G401.6 (cell line): ENCODE data around the gene SOCS1.

Source experiments
- FAIRE-seq: peaks from 2 replicates; lab custom pipeline; 2012; peaks lifted over from hg19 to GRCh38; lab: Jason Lieb, UNC

SOCS1 gene

DNA sequence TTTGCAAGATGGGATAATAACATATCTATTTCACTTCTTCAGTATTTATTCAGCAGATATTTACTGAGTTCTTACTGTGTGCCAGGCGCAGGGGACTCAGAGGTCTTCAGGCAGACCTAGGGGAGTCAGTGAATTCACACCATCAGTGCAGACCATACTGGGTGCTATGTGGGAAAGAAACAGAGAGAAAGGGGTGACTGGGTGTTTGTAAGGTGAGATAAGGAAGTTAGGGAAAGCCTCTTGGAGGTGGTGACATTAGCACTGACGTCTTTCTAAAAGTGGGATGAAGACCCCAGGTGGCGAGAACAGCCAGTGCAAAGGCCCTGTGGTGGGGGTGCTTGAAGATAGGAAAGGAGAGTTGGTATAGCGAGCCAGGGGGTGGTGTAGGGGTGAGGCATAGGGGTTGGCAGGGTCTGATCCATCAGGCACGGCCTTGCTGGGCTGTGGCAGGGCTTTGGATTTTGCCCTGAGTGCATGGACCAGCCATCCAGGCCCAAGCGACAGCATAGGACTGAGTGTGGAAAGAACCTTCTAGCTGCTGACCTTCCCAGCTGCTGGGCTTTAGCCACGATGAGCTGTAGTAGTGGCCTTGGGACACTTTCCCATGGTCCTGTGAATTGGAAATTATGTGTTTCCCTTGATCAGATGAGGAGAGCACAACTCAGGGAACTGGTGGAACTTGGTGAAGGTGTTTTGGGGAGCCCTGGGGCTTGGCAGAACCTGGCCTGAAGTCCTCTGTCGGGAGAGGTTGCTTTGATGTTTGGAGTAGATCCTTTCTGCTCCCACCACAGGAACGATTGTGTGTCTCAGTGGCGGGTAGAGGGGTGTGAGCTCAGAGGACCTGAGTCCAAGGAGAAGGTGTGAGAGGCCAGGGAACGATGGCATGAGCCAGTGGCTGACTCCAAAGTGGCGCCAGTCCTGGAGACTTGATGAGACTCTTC lies 3.9 kb upstream of the SOCS1 start:
- no peak for FAIRE-seq

DNA sequence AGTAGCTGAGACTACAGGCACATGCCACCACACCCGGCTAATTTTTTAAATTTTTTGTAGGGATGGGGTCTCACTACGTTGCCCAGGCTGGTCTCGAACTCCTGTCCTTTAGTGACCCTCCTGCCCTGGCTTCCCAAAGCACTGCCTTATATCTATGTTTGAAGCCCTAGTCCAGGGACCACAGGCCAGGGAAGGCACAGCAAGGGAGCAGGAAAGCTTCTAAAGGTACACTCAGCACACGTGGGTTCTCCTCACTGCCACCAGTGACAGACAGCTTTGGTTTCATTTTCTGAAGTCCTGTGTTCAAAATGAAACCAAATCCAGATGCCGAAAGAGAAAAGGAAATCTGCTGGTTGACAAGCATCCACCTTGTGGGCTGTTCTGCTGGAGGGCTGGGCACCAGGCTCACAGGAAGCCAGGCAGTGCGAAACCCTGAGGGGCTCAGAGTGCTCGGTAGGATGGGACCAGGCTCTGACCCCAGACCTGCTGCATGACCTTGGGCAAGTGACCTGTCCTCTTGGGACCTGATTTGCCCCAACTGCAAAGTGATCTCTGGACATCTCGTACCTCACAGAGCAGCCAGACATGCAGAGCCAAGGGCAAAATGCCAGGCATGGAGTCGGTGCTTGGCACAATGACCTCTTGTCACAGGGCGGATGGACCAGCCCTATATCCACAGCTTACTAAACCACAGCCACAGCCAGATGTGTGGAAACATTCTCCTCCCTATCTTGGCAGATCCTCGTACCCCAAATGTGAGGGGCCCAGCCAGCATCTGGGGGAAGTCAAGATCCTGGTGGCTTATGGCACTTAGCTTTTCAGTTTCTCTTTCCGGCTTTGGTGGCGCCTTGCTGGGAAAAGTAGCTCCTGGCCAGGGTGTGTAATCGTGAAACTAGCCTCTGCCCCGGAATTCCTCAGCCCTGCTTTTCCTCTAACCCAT lies 2.8 kb upstream of the SOCS1 start:
- FAIRE-seq: no peak

DNA sequence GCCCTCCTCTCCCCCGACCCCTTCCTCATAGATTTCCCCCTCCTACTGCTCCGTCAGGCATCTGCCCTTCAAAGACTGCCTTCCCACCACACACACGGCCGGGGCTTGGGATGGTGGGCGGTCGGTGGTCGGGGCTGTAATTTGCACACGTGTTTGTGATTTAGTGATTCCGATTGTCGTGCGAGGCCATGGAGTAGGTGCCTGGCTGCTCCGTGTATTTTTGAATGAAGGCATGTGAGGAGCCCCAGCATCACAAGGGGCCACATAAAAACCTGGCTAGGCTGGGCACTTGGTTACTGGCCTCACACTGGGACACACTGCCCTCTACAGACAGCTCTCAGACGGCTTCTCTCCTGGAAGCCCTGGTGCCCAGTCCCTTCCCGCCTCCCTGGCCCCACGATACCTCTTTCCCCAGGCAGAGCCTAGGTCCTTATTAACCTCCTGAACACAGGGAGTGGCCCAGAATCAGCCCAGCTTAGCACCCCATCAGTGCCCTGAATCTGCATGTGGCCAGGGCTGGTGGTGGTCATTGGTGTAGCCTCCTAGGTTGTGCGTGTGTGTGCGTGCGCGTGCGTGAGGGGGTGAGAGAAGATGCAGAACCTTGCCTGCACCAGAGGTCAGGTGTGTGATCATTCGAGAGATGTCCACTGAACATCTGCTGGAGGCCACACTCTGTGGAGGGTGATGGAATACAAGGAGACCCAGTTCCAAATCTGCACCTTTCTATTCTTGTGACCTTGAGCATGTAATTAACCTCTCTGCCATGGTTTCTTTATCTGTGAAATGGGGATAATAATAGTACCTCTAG lies 1.3 kb upstream of the SOCS1 start:
- FAIRE-seq: peak; percentile 41

DNA sequence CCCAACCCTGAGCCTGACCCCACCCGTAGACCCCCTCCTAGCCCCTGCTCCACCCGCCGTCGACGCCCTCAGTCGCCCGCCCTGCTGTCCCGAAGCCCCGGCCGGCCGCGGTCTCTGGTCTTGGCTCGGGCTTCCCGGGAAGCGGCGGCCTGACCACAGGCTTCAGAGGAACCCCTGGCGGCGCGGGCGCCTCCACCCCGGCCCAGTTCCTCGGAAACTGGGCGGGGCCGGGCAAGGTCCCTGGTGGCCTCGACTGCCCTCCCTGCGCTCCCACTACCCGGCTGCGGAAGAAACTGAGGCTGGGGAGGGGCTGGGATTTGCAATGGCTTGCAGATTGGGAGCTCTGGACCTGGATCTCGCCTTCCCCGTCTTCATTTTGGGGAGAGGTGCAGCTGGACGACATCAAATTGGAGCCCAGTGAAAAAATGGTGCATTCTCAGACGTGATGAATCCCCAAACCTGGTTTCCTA lies 692 bp upstream of the SOCS1 start:
- no peak for FAIRE-seq

DNA sequence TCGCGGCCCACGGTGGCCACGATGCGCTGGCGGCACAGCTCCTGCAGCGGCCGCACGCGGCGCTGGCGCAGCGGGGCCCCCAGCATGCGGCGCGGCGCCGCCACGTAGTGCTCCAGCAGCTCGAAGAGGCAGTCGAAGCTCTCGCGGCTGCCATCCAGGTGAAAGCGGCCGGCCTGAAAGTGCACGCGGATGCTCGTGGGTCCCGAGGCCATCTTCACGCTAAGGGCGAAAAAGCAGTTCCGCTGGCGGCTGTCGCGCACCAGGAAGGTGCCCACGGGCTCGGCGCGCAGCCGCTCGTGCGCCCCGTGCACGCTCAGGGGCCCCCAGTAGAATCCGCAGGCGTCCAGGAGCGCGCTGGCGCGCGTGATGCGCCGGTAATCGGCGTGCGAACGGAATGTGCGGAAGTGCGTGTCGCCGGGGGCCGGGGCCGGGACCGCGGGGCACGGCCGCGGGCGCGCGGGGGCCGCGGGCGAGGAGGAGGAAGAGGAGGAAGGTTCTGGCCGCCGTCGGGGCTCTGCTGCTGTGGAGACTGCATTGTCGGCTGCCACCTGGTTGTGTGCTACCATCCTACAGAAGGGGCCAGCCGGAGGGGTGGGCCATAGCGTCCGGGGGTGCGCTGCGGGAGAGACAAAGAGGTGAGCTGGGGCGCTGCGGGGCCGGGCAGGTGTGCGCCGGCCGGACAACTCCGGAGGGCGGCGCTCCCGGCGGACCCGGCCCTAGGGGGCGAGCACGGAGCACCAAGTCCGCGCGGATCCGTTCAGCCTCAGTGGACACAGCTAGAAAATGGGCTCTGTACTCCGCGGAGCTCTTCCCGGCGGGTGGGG lies 879 bp downstream of the SOCS1 start:
- no peak for FAIRE-seq

DNA sequence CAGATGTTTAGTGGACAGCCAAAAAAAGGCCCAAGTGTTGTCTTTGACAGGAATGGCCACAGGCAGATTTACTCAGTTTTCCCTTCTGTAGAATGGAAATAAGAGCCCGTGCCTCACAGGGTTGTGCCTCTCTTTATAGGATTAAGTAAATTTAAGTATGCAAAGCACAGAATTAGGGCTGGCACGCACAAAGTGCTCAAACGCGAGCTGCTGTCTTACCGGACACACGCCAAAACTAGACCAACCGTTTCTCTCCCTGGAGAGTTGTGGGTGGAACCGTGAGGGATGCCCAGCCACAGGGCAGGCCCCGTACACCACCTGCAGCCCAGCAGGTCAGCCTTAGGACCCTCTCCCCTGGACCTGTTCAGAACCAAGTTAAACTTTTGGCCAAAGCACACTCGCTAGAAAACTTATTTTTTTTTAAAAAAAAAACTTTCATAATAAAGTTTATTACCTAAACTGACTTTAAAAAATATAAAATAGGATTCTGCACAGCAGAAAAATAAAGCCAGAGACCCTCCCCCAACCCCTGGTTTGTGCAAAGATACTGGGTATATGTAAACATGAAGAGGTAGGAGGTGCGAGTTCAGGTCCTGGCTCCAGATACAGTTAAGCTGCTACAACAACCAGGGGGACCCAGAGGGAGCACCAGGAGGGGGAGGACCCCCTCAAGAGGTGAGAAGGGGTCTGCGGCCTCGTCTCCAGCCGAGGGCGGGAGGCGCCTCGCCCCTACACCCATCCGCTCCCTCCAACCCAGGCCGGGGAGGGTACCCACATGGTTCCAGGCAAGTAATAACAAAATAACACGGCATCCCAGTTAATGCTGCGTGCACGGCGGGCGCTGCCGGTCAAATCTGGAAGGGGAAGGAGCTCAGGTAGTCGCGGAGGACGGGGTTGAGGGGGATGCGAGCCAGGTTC lies 1.8 kb downstream of the SOCS1 start:
- no peak for FAIRE-seq

DNA sequence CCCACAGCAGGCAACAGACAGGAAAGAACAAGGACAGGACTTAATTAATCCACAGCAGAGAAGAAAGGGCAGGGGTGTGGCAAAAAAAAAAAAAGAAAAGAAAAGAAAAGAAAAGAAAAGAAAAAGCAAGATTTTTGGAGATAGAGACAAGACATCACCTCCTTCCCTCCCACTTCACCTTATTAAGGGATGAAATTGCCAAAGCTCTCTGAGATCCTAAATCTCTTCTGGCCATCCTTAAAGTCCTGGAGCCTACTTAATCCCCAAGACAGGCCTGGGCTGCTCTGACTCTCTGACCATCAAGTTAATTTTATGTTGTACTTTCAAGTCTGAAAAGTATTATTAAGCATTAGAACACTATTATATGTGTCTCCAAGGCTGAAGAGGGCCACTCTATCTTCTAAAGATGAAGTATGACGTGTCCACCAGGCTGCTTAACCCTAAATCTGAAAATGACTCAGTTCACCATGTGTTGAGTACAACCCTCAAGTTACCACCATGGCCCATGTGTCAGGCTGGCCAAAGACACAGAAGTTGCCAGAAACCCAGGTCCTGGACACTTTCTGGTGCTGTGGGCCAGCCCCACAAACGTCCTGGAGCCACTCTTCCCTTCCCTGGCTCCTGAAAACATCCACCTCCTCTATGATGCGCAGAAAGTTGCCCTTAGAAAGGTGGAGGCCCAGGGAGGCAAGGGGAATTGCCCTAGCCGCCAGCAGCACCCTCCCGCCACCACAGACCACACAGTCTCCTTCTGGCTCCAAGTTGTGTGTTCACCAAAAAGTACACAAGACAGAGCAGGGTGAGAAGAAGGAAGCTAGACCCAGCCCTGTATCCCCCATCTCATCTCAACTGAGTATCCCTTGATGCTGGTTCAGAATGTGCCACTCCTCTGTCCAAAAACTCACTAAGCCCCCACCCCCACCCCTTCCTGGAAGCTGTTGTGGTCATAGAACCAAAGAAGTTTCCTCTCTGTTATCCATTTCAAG lies 2.7 kb downstream of the SOCS1 start:
- no peak for FAIRE-seq

DNA sequence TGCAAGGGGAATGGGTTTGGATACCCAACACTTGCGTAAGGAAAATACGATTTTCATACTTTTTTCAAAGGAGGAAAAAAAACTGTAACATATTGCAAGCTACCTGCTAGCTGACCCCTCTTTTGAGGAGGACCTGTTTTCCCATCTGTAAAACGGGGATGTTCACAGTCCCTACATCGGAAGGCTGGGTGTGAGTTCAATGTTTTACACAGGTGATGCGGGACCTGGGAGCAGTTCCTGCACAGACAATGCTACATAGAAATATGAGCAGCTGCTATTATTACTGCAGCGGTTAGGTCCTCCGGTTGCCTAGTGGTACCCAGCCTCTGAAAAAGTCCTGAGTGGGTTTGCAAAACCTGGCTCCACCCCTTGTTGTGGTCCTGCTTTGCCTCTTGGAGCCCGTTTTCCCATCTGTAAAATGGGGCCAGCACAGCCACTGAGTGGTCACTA lies 3.5 kb downstream of the SOCS1 start:
- FAIRE-seq: no peak

DNA sequence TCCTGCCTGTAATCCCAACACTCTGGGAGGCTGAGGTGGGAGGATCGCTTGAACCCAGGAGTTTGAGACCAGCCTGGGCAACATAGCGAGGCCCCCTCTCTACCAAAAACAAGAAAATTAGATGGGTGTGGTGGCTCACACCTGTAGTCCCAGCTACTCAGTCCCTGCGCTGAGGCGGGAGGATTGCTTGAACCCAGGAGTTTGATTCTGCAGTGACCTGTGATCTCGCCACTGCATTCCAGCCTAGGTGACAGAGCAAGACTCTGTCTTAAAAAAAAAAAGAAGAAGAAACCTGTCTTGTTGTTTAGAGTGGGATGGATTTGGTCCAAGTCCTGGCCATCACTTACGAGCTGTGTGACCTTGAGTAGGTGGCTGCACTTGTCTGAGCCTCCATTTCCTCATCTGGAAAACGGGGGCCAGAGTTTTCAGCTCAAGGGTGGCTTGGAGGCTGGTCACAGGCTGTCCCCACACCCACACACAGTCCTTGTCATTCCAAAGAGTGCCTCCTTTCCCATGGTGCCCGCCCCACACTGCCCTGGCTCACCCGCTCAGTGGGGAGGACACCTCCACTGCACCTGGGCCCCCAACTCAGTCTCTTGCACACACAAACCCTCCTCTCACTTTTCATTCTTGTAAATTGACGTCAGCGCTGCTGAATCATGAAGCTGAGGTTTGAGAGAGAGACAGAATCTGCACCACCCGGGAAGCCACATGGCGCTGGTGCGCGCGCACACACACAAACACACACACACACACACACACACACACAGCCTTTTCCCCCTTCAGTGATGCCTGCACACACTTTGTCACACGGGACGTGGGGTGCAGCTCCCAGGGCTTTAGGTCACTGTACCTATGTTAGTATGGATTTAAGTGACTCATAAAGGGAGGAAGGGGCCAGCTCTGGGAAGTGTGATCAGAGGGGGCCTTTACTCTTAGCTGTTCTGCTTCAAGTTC lies 4.2 kb downstream of the SOCS1 start:
- FAIRE-seq: no peak

DNA sequence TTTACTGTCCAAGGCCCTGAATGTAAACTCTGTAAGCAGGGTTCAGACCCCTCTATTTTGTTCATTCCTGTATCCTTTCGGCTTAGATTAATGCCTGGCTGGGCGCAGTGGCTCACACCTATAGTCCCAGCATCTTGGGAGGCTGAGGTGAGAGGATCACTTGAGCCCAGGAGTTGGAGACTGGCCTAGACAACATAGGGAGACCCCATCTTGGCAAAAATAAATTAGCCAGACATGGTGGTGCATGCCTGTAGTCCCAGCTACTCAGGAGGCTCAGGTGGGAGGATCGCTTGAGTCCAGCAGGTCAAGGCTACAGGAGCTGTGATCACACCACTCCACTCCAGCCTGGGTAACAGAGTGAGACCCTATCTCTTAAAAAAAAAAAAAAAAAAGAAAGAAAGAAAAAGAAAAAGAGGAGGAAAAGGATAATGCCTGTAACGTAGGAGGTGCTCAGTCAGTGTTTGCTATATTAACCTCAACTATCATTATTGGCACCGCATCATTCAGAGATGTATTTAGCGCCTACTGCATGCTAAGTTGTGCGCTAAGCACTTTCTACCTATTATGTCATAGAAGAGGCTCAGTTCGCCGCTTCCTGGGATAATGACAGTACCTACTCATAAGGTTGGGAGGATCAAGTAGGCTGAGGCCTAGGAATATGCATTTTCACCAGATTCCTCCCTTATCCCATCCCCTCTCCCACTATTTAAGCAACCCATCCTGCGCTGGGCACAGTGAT lies 5.0 kb downstream of the SOCS1 start:
- FAIRE-seq: no peak

DNA sequence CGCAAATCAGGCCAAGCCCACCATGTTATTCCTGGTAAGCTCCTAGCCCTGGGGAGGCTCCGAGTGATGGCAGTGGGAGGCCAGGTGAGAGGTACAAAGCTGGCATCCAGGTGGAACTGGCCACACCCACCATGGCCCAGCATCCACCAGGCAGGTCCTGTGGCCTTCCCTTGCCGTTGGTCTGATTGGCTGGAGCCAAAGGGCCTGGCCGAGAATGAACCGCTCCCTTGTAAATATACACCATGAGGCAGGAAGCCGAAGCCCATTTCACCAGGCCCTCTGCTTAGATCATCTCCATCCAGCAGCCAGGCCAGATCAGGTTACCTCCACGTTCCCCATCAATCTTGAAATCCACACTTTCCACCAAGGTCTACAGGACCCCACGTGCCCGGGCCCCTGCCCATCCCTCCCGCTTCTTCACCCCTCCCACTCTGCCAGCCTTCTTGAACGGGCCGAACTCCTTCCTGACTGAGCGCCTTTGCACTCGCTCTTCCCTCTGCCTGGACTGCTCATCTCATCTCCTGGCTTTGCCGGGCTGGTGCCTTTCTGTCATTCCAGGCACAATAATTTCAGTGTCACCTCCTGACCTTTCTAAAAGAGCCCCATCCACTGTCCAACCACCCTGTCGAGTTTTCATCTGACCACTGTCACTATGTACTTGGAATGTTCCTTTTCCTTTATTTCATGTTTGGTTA lies 5.8 kb downstream of the SOCS1 start:
- no peak for FAIRE-seq

DNA sequence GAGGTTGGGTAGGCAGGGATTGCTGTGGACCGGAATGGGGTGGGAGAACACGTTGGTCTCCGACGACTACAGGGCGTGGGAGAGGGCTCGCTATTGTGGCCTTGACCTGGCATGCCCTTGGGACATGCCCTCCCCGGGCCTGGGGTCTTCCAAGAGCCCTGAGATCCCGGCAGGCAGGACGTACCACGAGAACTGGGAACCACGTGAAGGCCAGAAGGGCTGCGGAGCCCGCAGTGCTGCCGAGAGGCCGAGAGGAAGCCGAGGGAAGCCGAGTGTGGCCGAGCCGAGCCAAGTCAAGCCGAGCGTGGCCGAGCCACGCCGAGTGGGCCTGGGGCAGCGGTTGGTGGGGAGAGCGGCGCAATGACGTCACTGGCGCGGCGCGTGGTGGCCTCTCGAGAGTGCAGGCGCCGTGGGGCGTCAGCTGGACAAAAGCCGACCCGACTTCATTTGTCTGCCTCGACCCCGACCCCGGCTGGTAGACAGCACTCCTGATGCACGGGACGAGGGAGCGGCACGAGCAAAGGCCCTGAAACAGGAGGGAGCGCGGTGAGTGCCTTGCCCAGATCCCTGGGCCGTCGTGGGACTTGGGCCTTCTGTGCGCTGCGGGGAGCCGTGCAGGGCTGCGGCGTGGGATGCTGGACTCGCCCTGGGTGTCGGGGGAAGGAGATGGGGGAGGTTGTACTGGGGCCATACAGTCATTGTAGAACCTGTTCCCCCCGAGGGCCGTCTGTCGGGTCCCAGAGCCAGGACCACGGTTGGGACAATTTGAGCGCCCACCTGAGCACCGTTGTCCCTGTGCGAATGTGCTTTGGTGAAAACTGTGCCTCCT lies 6.6 kb downstream of the SOCS1 start:
- no peak for FAIRE-seq

DNA sequence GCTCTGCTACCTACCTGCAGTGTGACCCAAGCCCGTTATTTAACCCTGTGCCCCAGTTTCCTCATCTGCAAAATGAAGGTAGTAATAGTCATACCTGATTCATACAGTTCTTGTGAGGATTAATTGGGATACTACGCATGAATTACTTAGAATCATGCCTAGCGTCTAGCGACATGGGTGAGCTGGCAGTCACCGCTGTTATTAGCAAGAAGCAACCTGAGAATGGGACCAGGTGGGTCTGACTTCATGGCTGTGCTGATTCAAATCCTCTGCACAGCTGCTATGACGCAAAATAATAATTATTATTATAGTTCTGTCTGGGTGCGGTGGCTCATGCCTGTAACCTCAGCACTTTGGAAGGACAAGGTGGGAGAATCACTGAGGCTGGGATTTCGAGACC lies 7.9 kb downstream of the SOCS1 start:
- FAIRE-seq: no peak

DNA sequence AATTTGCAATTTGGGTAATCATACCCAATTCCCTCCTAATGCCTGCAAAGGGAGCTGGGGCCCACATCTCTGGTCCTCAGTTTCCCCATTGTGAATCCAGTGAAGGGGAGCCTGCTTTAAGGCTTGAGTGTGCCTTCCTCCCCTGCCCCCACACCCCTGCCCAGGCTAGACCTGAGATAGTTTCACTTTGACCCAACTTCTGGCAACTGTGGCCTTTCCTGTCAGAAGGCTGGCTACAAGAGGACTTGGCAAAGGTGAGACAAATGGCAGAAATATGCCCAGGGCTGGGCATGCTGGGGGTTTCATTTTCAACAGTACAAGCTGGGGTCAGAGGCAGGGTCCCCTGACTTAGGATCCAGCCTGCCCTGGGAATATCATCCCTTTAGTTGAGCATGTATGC lies 10.0 kb downstream of the SOCS1 start:
- FAIRE-seq: no peak

DNA sequence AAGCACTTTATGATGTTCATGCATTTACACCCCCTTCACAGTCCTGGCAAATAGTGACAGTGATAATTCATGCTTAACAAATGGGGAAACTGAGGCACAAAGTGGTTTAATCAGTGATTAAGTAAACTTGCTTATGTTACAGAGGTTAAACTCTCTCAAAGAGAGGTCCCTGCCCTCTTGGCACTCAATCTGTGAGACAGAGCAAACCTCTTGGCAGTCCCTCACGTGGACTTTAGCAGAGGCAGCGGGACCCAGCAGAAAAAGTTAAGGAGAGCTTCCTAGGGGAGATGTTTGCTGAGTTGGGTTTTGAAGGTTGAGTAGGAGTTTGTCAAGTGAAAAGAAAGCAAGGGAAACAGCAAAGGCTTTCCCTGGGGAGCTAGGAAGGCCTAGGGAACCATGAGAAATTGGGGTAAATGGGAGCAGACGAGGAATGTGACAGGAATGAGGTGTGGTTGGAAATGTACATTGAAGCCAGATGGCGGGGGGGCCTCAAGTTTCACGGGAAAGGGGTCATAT lies 10.7 kb downstream of the SOCS1 start:
- FAIRE-seq: no peak
